ACHN (cell line): ENCODE measurements around the gene IFT52.

Source experiments
- DNase-seq: peaks from one replicate; pipeline ENCODE4 v3.0.0-alpha.2; 2015
- in situ Hi-C: cut with HindIII; loops from 2 replicates; pipeline ENCODE4 v1.10.0; 2017; ENCODE audit warnings: low sequenced_read_pairs, low pct_ligation_motif_present, low pct_unique_long_range_greater_than_20kb

Gene IFT52

DNA sequence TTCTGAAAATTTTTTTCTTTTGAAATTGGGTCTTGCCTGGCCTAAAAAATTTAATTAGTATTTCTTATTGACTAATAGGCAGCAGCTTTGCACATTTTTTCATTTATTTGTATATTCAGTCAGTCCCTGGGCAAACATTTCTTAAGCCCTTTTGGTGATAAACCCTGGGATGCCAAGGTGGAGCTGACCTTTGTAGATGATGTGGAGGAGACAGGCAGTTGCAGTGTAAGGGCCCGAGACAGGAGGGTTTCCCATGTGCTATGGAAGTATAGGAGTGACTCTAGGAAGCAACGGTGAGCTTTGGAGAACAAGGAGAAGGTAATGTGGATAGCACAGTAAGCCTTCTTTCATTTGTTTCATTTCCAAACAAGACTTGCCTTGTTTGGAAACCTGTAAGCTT, 79.7 kb downstream of the IFT52 start:
- in situ Hi-C loops, result no loop called here
- no peak for DNase-seq

- no peak for DNase-seq
- in situ Hi-C loops, result no loop called here
Measured at GRCh38 chr20:43676368-43676767, 85.6 kb downstream of the IFT52 start.

DNA sequence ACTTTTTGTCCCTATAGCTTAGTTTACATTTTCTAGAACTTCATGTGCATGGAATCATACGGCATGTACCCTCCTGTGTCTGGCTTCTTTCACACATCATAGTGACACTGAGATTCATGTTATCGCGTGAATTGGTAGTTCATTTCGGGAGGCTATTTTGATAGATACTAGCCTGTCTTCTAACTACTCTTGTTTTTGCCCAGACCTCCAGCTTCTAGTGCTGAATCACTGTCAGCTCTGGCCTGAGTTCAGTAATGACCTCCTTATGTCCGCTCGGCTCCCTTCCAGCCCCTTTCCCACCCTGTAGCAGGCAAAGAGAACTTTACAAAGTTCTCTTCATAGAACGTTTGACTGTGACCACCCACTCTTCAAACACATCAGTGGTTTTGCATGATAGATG, 90.2 kb downstream of the IFT52 start:
- DNase-seq, result no peak
- in situ Hi-C loops, result no loop called here

DNA sequence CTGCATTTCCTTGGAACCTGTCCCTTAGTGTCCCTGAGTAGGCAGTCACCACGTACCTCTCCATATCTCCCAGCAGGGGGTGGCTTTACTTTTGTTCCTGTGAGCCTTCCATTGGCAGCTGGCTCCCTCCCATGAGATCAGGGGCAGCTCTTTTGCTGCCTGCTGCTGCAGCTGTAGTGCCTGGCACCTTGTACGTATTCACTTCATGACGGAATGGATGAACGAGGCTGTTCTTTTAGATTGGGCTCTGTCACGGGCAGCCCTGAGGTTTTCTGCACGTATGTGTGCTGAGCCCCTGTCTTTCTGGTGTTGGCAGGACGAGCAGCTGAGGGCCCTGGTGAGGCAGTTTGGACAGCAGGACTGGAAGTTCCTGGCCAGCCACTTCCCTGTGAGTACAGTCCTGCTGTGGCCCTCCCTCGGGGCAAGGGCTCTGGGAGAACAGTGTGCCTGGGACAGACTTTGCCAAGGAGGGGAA, 90.8 kb downstream of the IFT52 start:
- DNase-seq, result no peak

DNA sequence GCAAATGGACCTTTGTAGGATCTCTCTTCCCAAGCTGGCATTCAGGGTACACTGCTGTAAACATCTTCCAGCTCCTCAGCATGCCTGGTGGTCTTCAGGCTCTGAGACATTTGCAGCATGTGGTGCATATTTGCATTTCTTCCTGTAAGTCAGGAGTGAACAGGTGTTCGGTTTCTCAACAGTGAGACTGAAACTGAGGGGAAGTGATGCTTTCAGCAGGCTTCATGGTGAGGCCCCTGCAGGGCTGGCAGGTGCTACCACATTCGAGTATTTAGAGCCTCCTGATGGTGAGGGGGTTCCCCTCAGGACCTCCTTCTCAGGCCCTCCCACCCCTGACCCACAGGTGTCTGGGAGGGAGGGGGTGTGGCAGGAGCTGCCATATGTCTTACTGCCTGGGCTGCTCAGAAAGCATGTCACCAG, 91.3 kb downstream of the IFT52 start:
- in situ Hi-C loops, result no loop called here
- DNase-seq, result no peak

More for the DNA sequence above, 90.8 kb downstream of the IFT52 start:
- in situ Hi-C loops, result no loop called here

- in situ Hi-C loops, result no loop called here
- no peak for DNase-seq
Measured at GRCh38 chr20:43682446-43682845, 91.7 kb downstream of the IFT52 start.

- in situ Hi-C loops, result no loop called here
- DNase-seq, result no peak
Measured at GRCh38 chr20:43686820-43687219, 96.1 kb downstream of the IFT52 start.

GRCh38 chr20:43689165-43689564, 98.4 kb downstream of the IFT52 start:
- in situ Hi-C loops, result no loop called here
- no peak for DNase-seq

DNA sequence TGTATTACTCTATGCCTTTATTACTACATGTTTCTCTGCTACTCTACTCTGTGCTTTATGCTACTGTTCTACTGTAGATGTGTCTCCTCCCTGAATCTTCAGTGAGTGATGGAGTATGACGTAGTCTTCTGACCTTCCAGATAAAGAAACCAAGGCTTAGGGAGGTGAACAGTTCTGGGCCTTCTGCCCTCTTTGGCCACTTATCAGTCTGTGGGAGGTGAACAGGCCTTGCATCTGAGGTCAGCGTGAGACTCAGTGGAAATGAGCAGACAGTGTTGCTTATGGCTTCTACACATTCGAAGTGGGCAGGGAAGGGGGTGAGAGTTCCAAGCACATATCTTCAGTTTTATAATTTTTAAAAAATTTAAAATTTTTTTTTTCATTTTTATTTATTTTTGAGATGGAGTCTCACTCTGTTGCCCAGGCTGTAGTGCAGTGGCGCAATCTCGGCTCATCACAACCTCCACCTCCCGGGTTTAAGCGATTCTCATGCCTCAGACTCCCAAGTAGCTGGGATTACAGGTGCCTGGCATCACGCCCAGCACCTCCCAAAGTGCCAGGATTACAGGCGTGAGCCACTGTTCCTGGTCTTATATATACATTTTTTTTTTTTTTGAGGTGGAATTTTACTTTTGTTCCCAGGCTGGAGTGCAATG, 100.3 kb downstream of the IFT52 start:
- no peak for DNase-seq
- in situ Hi-C loops, result no loop called here

DNA sequence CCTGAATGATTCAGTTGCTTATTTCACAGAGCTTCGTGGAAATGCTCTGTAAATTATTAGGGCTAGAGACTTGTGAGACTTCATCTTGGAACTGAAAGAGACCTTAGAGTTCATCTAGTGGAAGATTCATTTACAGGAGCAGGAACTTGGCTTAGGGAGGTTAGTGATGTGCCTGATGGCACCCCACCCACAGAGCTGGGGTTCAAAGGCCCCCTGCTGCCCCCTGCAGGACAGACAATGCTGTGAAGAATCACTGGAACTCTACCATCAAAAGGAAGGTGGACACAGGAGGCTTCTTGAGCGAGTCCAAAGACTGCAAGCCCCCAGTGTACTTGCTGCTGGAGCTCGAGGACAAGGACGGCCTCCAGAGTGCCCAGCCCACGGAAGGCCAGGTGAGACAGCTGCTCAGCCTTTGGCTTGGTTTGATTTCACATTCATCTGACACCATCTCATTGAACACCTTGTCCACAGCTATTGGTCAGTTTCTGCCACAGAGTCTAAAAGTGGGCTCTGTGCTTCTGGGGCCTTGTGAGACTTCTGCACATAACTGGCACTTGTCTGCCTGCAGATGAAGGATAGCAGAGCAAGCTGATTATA, 101.3 kb downstream of the IFT52 start:
- in situ Hi-C loops, result no loop called here
- peak; percentile 56 for DNase-seq

DNA sequence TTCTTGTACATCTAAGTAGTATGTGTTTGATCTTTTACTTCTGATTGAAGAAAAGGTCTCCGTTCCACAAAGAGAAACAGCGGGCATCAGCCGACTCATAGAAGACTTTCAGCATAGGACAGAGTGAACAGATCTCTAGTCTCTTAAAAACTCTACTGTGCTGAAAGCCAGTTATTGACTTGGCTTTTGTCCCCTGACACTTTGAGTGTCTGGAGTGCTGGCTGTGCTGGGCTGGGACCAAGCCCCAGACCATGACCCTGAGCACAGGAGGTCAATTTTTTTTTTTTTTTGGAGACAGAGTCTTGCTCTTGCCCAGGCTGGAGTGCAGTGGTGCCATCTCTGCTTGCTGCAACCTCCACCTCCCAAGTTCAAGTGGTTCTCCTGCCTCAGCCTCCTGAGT, 104.0 kb downstream of the IFT52 start:
- DNase-seq, result no peak
- in situ Hi-C loops, result no loop called here

- no peak for DNase-seq
- in situ Hi-C loops, result no loop called here
Measured at GRCh38 chr20:43695571-43695970, 104.8 kb downstream of the IFT52 start.
